ENCODE data around the gene CADPS. TPM values are rescaled to one million over a fixed set of nuclear protein-coding genes. Genes with fewer than 3 reads are reported as not detected.

The CADPS gene
- total RNA-seq, 1 experiment from 2014 or later, result not detected

DNA sequence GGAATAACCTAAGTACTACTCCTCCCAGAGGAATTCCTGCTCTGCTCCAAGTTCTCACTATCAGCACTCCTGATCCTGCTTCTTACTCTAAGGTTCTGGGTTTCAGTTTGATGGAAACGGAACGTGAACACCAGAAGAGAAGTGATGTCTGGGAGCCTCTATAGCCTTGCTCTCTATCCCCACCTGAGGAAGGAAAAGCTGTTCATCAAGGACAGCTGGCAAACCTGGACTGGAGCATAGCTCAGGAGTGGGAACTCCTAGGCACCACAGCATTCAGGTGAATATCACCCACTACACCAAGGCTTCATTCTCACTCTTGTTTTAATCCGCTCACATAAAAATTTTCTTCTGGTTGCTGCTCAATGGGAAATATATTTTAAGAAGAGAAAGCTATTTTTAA, 13.0 kb upstream of the CADPS start:
- no peaks in the 10 kb centered on the region for H3K27me3 ChIP-seq (ENCODE audit: low read length)
- no peaks in the 10 kb centered on the region for H3K4me1 ChIP-seq (ENCODE audit: insufficient read depth, low read length)
- H3K9me2 ChIP-seq (replicated peaks; ENCODE audit: low read length), result no peaks in the 10 kb centered on the region
- intact Hi-C loops (cut with micrococcal nuclease), result no loop called here
- no peaks in the 10 kb centered on the region for H3K36me3 ChIP-seq (ENCODE audit: low read depth, low read length)
- no peaks in the 10 kb centered on the region for H3K79me2 ChIP-seq (ENCODE audit: low read length)
- H4K20me1 ChIP-seq (ENCODE audit: low read length), result no peaks in the 10 kb centered on the region
- ATAC-seq (no peak), DNase-seq (no peak)
- CTCF ChIA-PET, result no interaction called here
- H3K9ac ChIP-seq (ENCODE audit: low read length), result no peak overlapping the region
- no peaks in the 10 kb centered on the region for H3F3A ChIP-seq (ENCODE audit: low read length, unreplicated experiment)
- H3K4me2 ChIP-seq (ENCODE audit: low read length), result no peak overlapping the region
- no TSS peak for BruUV-seq (replicated peaks)
- H3K4me3 ChIP-seq (ENCODE audit: low read length), result no peak overlapping the region
- TF ChIP-seq EZH2phosphoT487 (IDR thresholded peaks at IDR 0.05; ENCODE audit: borderline replicate concordance, low read length) (no peak), CTCF (conservative IDR thresholded peaks at IDR 0.05; ENCODE audit: low read depth, low read length) (no peak), EZH2 (IDR thresholded peaks at IDR 0.05; ENCODE audit: low read length, unreplicated experiment) (no peak)
- no peak overlapping the region for H2AFZ ChIP-seq (ENCODE audit: low read length)
- H3K27ac ChIP-seq (ENCODE audit: low read length), result no peak overlapping the region
- H3K9me3 ChIP-seq (ENCODE audit: low read length), result peaks cover 8% of the 10 kb centered on the region; the same call in 1 of the 2 replicates
- POLR2A ChIA-PET (ENCODE audit: unreplicated experiment), result no interaction called here

- intact Hi-C loops (cut with micrococcal nuclease), result no loop called here
- no peak overlapping the region for H3K4me2 ChIP-seq (ENCODE audit: low read length)
- no peaks in the 10 kb centered on the region for H3K4me1 ChIP-seq (ENCODE audit: insufficient read depth, low read length)
- ChIA-PET CTCF (no interaction called here), POLR2A (ENCODE audit: unreplicated experiment) (no interaction called here)
- H3K36me3 ChIP-seq (ENCODE audit: low read depth, low read length), result no peaks in the 10 kb centered on the region
- no peaks in the 10 kb centered on the region for H3K9me2 ChIP-seq (replicated peaks; ENCODE audit: low read length)
- no peak for TF ChIP-seq EZH2 (IDR thresholded peaks at IDR 0.05; ENCODE audit: low read length, unreplicated experiment)
- TF ChIP-seq CTCF (conservative IDR thresholded peaks at IDR 0.05; ENCODE audit: low read depth, low read length), result no peak
- TF ChIP-seq EZH2phosphoT487 (IDR thresholded peaks at IDR 0.05; ENCODE audit: borderline replicate concordance, low read length), result no peak
- H4K20me1 ChIP-seq (ENCODE audit: low read length), result no peaks in the 10 kb centered on the region
- no peaks in the 10 kb centered on the region for H3F3A ChIP-seq (ENCODE audit: low read length, unreplicated experiment)
- H3K9me3 ChIP-seq (ENCODE audit: low read length), result peaks cover 12% of the 10 kb centered on the region; the same call in 1 of the 2 replicates
- no TSS peak for BruUV-seq (replicated peaks)
- no peak for DNase-seq
- no peak overlapping the region for H3K9ac ChIP-seq (ENCODE audit: low read length)
- H3K4me3 ChIP-seq (ENCODE audit: low read length), result no peak overlapping the region
- H3K27me3 ChIP-seq (ENCODE audit: low read length), result no peaks in the 10 kb centered on the region
- ATAC-seq, result no peak
- H3K79me2 ChIP-seq (ENCODE audit: low read length), result no peaks in the 10 kb centered on the region
- H3K27ac ChIP-seq (ENCODE audit: low read length), result no peak overlapping the region
- no peak overlapping the region for H2AFZ ChIP-seq (ENCODE audit: low read length)
These were observed 9.9 kb upstream of the CADPS start for GRCh38 chr3:62885136-62885535.

- no peaks in the 10 kb centered on the region for H3K79me2 ChIP-seq (ENCODE audit: low read length)
- no peaks in the 10 kb centered on the region for H3K27me3 ChIP-seq (ENCODE audit: low read length)
- intact Hi-C loops (cut with micrococcal nuclease), result no loop called here
- CTCF ChIA-PET, result no interaction called here
- no peaks in the 10 kb centered on the region for H3K4me1 ChIP-seq (ENCODE audit: insufficient read depth, low read length)
- POLR2A ChIA-PET (ENCODE audit: unreplicated experiment), result no interaction called here
- BruUV-seq (replicated peaks), result no TSS peak
- no peaks in the 10 kb centered on the region for H3K36me3 ChIP-seq (ENCODE audit: low read depth, low read length)
- no peak overlapping the region for H3K4me3 ChIP-seq (ENCODE audit: low read length)
- H3K27ac ChIP-seq (ENCODE audit: low read length), result no peak overlapping the region
- H2AFZ ChIP-seq (ENCODE audit: low read length), result no peak overlapping the region
- peaks cover 12% of the 10 kb centered on the region; the same call in 1 of the 2 replicates for H3K9me3 ChIP-seq (ENCODE audit: low read length)
- H4K20me1 ChIP-seq (ENCODE audit: low read length), result no peaks in the 10 kb centered on the region
- no peaks in the 10 kb centered on the region for H3K9me2 ChIP-seq (replicated peaks; ENCODE audit: low read length)
- no peak overlapping the region for H3K4me2 ChIP-seq (ENCODE audit: low read length)
- no peaks in the 10 kb centered on the region for H3F3A ChIP-seq (ENCODE audit: low read length, unreplicated experiment)
- H3K9ac ChIP-seq (ENCODE audit: low read length), result no peak overlapping the region
- ATAC-seq (no peak), DNase-seq (no peak)
- no peak for TF ChIP-seq CTCF (conservative IDR thresholded peaks at IDR 0.05; ENCODE audit: low read depth, low read length)
- TF ChIP-seq EZH2 (IDR thresholded peaks at IDR 0.05; ENCODE audit: low read length, unreplicated experiment), result no peak
- no peak for TF ChIP-seq EZH2phosphoT487 (IDR thresholded peaks at IDR 0.05; ENCODE audit: borderline replicate concordance, low read length)
These were observed 9.1 kb upstream of the CADPS start for GRCh38 chr3:62884096-62884870.
